DND-41 (cell line): ENCODE results near the gene TM4SF4.

ENCODE experiments used
- ATAC-seq: fragments of 200-7000 bp; cut with Tn5 transposase; 3 replicates; pipeline ENCODE4 v1.9.1; 2021; ENCODE audit warnings: low read depth; ENCODE audit not compliant: insufficient read depth
- DNase-seq: peaks from one replicate; pipeline ENCODE4 v3.0.0-alpha.2; 2020
- H2AFZ ChIP-seq: 2 replicates; pipeline ENCODE4 v1.6.0; 2012; ENCODE audit warnings: low read depth, low read length
- H3K27ac ChIP-seq: 2 replicates; pipeline ENCODE4 v1.5.1; 2012; ENCODE audit warnings: low read length, inconsistent platforms
- H3K27me3 ChIP-seq: fragments of 200-600 bp; sonication (generic); 2 replicates; pipeline ENCODE4 v1.6.0; 2012; ENCODE audit warnings: low read length, mild to moderate bottlenecking, inconsistent platforms; ENCODE audit not compliant: insufficient read depth, poor library complexity
- H3K36me3 ChIP-seq: 2 replicates; pipeline ENCODE4 v1.5.1; 2012; ENCODE audit warnings: low read length, inconsistent platforms; ENCODE audit not compliant: insufficient read depth
- H3K4me1 ChIP-seq: 2 replicates; pipeline ENCODE4 v1.5.1; 2012; ENCODE audit warnings: mild to moderate bottlenecking, low read length; ENCODE audit not compliant: insufficient read depth
- H3K4me2 ChIP-seq: 2 replicates; pipeline ENCODE4 v1.6.0; 2012; ENCODE audit warnings: mild to moderate bottlenecking, moderate library complexity, low read length, inconsistent platforms; ENCODE audit not compliant: insufficient read depth
- H3K4me3 ChIP-seq, 2 experiments: fragments of 200-600 bp in 1 of 2; shearing (Covaris generic) in 1 of 2; 2 replicates each; pipeline ENCODE4 v1.5.1; 2012 to 2016; ENCODE audit warnings: inconsistent platforms in 2 of 2, low read length in 2 of 2, mild to moderate bottlenecking in 2 of 2, low read depth in 1 of 2, moderate library complexity in 1 of 2
- H3K79me2 ChIP-seq: 2 replicates; pipeline ENCODE4 v1.6.0; 2012; ENCODE audit warnings: low read length, inconsistent platforms; ENCODE audit not compliant: insufficient read depth
- H3K9ac ChIP-seq: 2 replicates; pipeline ENCODE4 v1.6.0; 2012; ENCODE audit warnings: low read depth, mild to moderate bottlenecking, inconsistent platforms, low read length, moderate library complexity
- H3K9me3 ChIP-seq: 2 replicates; pipeline ENCODE4 v1.5.1; 2012; ENCODE audit warnings: low read length, moderate library complexity, mild to moderate bottlenecking, inconsistent platforms; ENCODE audit not compliant: insufficient read depth, severe bottlenecking
- H4K20me1 ChIP-seq: 2 replicates; pipeline ENCODE4 v1.6.0; 2012; ENCODE audit warnings: low read length; ENCODE audit not compliant: insufficient read depth
- CTCF ChIP-seq: IDR thresholded peaks from 2 replicates; pipeline ENCODE4 v1.5.1; 2012; ENCODE audit warnings: borderline replicate concordance, low read length, moderate library complexity, mild to moderate bottlenecking; ENCODE audit not compliant: poor library complexity, severe bottlenecking; ENCODE audit errors: extremely low read depth
- EZH2 ChIP-seq: IDR thresholded peaks from 3 replicates; pipeline ENCODE4 v1.6.1; 2012; ENCODE audit warnings: borderline replicate concordance, low read depth, mild to moderate bottlenecking, moderate library complexity, low read length, inconsistent platforms; ENCODE audit not compliant: severe bottlenecking

The TM4SF4 gene

GRCh38 chr3:149453140-149453805 is 21.2 kb upstream of the TM4SF4 start:
- Histone ChIP-seq H3K79me2 (no peaks in the 10 kb centered on the region), H2AFZ (no peak overlapping the region), H3K4me1 (no peaks in the 10 kb centered on the region), H3K4me3 (no peak overlapping the region), H4K20me1 (no peaks in the 10 kb centered on the region), H3K27ac (no peak overlapping the region), H3K9ac (no peak overlapping the region), H3K4me2 (no peak overlapping the region), H3K9me3 (peaks cover 9% of the 10 kb centered on the region), H3K36me3 (no peaks in the 10 kb centered on the region), H3K27me3 (no peaks in the 10 kb centered on the region)
- no peak for DNase-seq
- no peak for ATAC-seq
- TF ChIP-seq CTCF (no peak), EZH2 (no peak)

- Histone ChIP-seq H4K20me1 (no peaks in the 10 kb centered on the region), H3K4me3 (no peak overlapping the region), H3K27me3 (no peaks in the 10 kb centered on the region), H3K4me2 (no peak overlapping the region), H3K4me1 (no peaks in the 10 kb centered on the region), H3K9ac (no peak overlapping the region), H3K79me2 (no peaks in the 10 kb centered on the region), H3K36me3 (no peaks in the 10 kb centered on the region), H2AFZ (no peak overlapping the region), H3K27ac (no peak overlapping the region), H3K9me3 (peaks cover 9% of the 10 kb centered on the region)
- no peak for DNase-seq
- TF ChIP-seq EZH2 (no peak), CTCF (no peak)
- no peak for ATAC-seq
Observed at GRCh38 chr3:149454746-149455145, 19.8 kb upstream of the TM4SF4 start.

GRCh38 chr3:149455366-149455765 is 19.1 kb upstream of the TM4SF4 start:
- H3K27ac ChIP-seq: no peak overlapping the region
- DNase-seq (no peak), ATAC-seq (no peak)
- TF ChIP-seq CTCF (no peak), EZH2 (no peak)
- H2AFZ ChIP-seq: no peak overlapping the region
- no peaks in the 10 kb centered on the region for H4K20me1 ChIP-seq
- H3K4me1 ChIP-seq: no peaks in the 10 kb centered on the region
- H3K9me3 ChIP-seq: peaks cover 9% of the 10 kb centered on the region
- H3K9ac ChIP-seq: no peak overlapping the region
- no peaks in the 10 kb centered on the region for H3K36me3 ChIP-seq
- no peaks in the 10 kb centered on the region for H3K79me2 ChIP-seq
- H3K4me3 ChIP-seq: no peak overlapping the region
- H3K27me3 ChIP-seq: no peaks in the 10 kb centered on the region
- H3K4me2 ChIP-seq: no peak overlapping the region
